Type B pancreatic cell (in vitro differentiated cells): ENCODE measurements around the gene SHROOM2. TPM values are rescaled to one million over a fixed set of nuclear protein-coding genes. Genes with fewer than 3 reads are reported as not detected.

Source experiments
- DNase-seq: peaks from one replicate; pipeline ENCODE4 v3.0.0; 2021; ENCODE audit warnings: mixed read lengths; ENCODE audit not compliant: unreplicated experiment; ENCODE audit errors: extremely low spot score
- H3K27ac Mint-ChIP-seq: 2 replicates; pipeline ENCODE4 v1.8.0; 2021; ENCODE audit warnings: mild to moderate bottlenecking, mixed read lengths
- H3K27me3 Mint-ChIP-seq: 2 replicates; pipeline ENCODE4 v1.8.0; 2021; ENCODE audit warnings: mixed read lengths
- H3K36me3 Mint-ChIP-seq: 2 replicates; pipeline ENCODE4 v1.8.0; 2021; ENCODE audit warnings: mixed read lengths
- H3K4me1 Mint-ChIP-seq: one replicate; pipeline ENCODE4 v1.8.0; 2021; ENCODE audit warnings: mixed read lengths; ENCODE audit not compliant: unreplicated experiment
- H3K4me3 Mint-ChIP-seq: 2 replicates; pipeline ENCODE4 v1.8.0; 2021; ENCODE audit warnings: mild to moderate bottlenecking, mixed read lengths
- H3K9me3 Mint-ChIP-seq: 2 replicates; pipeline ENCODE4 v1.8.0; 2021; ENCODE audit warnings: mixed read lengths
- total RNA-seq: library from RNA; stranded (reverse); gene quantifications from 2 replicates; pipeline ENCODE4 v1.2.1, GENCODE V29; 2021; ENCODE audit warnings: low replicate concordance
- TF ChIP-seq, protein P1 (sequence below): fragments of 200-600 bp; sonication (generic); conservative IDR thresholded peaks from 2 replicates; pipeline ENCODE4 v1.5.0; 2021; ENCODE audit warnings: antibody characterized with exemption, mild to moderate bottlenecking

SHROOM2 gene
- total RNA-seq, 1 donor from 2014 or later: 8.4 TPM

DNA sequence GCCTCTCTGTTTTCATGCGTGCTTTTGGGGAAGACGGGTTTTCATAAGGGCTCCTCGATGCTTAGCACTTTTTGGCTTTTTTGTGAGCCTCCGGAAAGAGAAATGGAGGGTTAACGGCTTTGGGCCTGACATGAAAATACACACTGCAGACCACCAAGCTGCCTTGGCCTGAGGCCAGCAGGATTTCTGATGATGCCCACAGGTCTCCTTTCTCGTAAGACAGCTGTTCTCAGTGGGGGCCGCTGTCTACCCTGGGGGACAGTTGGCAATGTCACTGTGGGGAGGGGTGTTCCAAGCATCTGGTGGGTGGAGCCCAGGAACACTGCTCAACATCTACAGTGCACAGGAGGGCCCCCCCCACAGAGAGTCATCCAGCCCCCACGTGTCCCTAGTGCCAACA, 151.5 kb downstream of the SHROOM2 start:
- no peak for DNase-seq
- no peaks in the 10 kb centered on the region for H3K36me3 Mint-ChIP-seq
- no peak overlapping the region for H3K27ac Mint-ChIP-seq
- no peaks in the 10 kb centered on the region for H3K4me1 Mint-ChIP-seq
- H3K4me3 Mint-ChIP-seq: no peak overlapping the region
- TF ChIP-seq, protein P1, sequence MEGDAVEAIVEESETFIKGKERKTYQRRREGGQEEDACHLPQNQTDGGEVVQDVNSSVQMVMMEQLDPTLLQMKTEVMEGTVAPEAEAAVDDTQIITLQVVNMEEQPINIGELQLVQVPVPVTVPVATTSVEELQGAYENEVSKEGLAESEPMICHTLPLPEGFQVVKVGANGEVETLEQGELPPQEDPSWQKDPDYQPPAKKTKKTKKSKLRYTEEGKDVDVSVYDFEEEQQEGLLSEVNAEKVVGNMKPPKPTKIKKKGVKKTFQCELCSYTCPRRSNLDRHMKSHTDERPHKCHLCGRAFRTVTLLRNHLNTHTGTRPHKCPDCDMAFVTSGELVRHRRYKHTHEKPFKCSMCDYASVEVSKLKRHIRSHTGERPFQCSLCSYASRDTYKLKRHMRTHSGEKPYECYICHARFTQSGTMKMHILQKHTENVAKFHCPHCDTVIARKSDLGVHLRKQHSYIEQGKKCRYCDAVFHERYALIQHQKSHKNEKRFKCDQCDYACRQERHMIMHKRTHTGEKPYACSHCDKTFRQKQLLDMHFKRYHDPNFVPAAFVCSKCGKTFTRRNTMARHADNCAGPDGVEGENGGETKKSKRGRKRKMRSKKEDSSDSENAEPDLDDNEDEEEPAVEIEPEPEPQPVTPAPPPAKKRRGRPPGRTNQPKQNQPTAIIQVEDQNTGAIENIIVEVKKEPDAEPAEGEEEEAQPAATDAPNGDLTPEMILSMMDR: no peak
- no peaks in the 10 kb centered on the region for H3K27me3 Mint-ChIP-seq
- no peaks in the 10 kb centered on the region for H3K9me3 Mint-ChIP-seq

GRCh38 chrX:9938516-9938915, 152.3 kb downstream of the SHROOM2 start:
- no peaks in the 10 kb centered on the region for H3K27me3 Mint-ChIP-seq
- DNase-seq: no peak
- H3K27ac Mint-ChIP-seq: no peak overlapping the region
- no peak overlapping the region for H3K4me3 Mint-ChIP-seq
- no peaks in the 10 kb centered on the region for H3K4me1 Mint-ChIP-seq
- H3K9me3 Mint-ChIP-seq: no peaks in the 10 kb centered on the region
- TF ChIP-seq, protein P1: no peak
- H3K36me3 Mint-ChIP-seq: peaks cover 4% of the 10 kb centered on the region

DNA sequence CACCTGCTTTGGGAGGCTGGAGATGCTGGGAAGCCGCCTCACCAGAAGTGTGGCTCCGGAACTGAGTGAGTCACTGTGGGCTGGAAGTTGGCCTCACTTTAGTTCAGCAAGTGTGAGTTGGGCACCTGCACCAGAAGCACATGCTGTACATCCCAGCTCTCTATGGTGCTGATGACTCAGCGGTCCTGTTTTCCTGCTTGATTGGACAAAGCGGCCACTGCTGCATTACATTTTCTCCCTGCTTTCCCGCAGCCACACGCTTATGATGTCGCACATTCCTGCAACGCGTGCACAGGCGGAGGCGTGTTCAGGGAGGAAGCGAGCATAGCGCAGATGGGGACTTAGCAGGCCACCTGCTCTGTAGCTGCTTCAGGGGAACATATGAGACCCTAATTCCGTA, 154.2 kb downstream of the SHROOM2 start:
- DNase-seq: no peak
- no peaks in the 10 kb centered on the region for H3K9me3 Mint-ChIP-seq

DNA sequence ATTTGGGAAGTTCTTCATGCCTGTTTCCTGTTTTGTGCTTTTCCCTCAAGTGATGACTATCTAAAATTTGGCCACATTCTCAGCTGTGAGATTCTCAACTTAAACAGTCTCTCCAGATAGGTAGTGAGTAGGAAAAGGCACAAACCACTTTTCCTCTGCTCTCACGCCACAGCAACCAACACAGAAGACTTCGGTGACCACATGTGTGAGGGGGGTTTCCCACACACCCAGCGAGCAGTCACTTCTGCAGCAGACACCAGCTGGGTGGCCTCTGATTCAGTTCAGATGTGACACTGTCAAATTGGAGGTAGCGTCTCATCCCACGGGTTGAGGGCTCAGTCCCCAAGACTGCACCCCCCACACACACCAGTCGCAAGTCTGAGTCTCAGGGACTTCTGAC, 155.9 kb downstream of the SHROOM2 start:
- Mint-ChIP-seq H3K36me3 (peaks cover 5% of the 10 kb centered on the region), H3K9me3 (no peaks in the 10 kb centered on the region), H3K4me1 (no peaks in the 10 kb centered on the region), H3K4me3 (no peak overlapping the region), H3K27ac (no peak overlapping the region), H3K27me3 (no peaks in the 10 kb centered on the region)
- TF ChIP-seq, protein P1: no peak
- no peak for DNase-seq

More for the DNA sequence above, 154.2 kb downstream of the SHROOM2 start:
- Mint-ChIP-seq H3K36me3 (peaks cover 4% of the 10 kb centered on the region), H3K4me1 (no peaks in the 10 kb centered on the region), H3K4me3 (no peak overlapping the region), H3K27me3 (no peaks in the 10 kb centered on the region), H3K27ac (no peak overlapping the region)
- TF ChIP-seq, protein P1: no peak

DNA sequence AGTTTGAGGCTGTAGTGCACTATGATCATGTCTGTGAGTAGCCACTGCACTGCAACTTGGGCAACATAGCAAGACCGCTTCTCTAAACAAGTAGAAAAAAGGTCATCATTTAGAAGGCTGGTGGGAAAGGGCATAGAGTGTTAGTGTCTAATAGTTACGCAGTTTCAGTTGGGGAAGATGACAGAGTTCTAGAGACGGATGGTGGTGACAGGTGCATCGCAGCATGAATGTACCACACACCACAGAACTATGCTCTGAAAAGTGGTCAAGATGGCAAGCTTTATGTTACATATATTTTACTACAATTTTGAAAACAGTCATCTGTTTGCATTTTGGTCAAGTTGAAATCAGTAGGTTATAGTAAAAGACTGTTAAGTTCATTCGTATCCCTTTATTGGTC, 157.2 kb downstream of the SHROOM2 start:
- TF ChIP-seq, protein P1: no peak
- Mint-ChIP-seq H3K4me1 (no peaks in the 10 kb centered on the region), H3K36me3 (peaks cover 9% of the 10 kb centered on the region), H3K27me3 (no peaks in the 10 kb centered on the region), H3K9me3 (no peaks in the 10 kb centered on the region), H3K4me3 (no peak overlapping the region), H3K27ac (no peak overlapping the region)
- no peak for DNase-seq
